ENCODE results near the gene SFMBT2. TPM values are rescaled to one million over a fixed set of nuclear protein-coding genes. Genes with fewer than 3 reads are reported as not detected.
"Not testable (repeated sequence)": the region's sequence is repeated elsewhere in the genome, so short reads cannot be mapped to it uniquely, and the experiment has no call there.

SFMBT2 gene
- total and polyA plus RNA-seq, 2 experiments from 2014 or later: 4.3 to 5.9 TPM

DNA sequence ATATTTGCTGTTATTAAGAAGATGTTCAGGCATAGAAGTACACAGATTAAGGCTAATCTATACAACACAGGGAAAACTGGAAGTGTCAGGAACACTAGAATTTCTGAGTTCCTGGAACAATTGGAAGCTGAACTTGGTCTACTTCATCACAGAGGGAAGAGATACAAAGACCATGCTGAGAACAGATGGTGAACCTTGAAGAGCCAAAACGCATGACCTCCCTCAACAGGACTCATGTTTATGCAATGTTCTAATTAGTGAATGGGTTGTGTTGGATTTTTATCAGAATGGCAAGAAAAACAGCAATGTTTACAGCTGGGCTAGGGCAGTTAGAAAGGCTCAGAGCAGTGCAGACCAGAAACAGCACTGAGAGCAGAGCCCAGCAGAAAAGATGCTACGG, 94.9 kb downstream of the SFMBT2 start:
- no peak for DNase-seq (ENCODE audit: low read depth in 1 of 2, low spot score in 1 of 2)
- H3K4me1 ChIP-seq (ENCODE audit: low read depth): peaks cover 5% of the 10 kb centered on the region
- TF ChIP-seq, protein P1, sequence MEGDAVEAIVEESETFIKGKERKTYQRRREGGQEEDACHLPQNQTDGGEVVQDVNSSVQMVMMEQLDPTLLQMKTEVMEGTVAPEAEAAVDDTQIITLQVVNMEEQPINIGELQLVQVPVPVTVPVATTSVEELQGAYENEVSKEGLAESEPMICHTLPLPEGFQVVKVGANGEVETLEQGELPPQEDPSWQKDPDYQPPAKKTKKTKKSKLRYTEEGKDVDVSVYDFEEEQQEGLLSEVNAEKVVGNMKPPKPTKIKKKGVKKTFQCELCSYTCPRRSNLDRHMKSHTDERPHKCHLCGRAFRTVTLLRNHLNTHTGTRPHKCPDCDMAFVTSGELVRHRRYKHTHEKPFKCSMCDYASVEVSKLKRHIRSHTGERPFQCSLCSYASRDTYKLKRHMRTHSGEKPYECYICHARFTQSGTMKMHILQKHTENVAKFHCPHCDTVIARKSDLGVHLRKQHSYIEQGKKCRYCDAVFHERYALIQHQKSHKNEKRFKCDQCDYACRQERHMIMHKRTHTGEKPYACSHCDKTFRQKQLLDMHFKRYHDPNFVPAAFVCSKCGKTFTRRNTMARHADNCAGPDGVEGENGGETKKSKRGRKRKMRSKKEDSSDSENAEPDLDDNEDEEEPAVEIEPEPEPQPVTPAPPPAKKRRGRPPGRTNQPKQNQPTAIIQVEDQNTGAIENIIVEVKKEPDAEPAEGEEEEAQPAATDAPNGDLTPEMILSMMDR (IDR thresholded peaks at IDR 0.05; ENCODE audit: low read depth, low read length): no peak
- H3K4me3 ChIP-seq: no peak overlapping the region
- no peaks in the 10 kb centered on the region for H3K27me3 ChIP-seq
- H3K9me3 ChIP-seq (ENCODE audit: low read depth): no peaks in the 10 kb centered on the region
- H3K36me3 ChIP-seq: no peaks in the 10 kb centered on the region
- no peak overlapping the region for H3K27ac ChIP-seq

GRCh38 chr10:7314170-7314569, 96.7 kb downstream of the SFMBT2 start:
- Histone ChIP-seq H3K36me3 (no peaks in the 10 kb centered on the region), H3K27ac (no peak overlapping the region), H3K9me3 (ENCODE audit: low read depth) (no peaks in the 10 kb centered on the region), H3K4me1 (ENCODE audit: low read depth) (peaks cover 5% of the 10 kb centered on the region), H3K4me3 (no peak overlapping the region), H3K27me3 (no peaks in the 10 kb centered on the region)
- no peak for DNase-seq (ENCODE audit: low read depth in 1 of 2, low spot score in 1 of 2)
- TF ChIP-seq, protein P1 (IDR thresholded peaks at IDR 0.05; ENCODE audit: low read depth, low read length): no peak

DNA sequence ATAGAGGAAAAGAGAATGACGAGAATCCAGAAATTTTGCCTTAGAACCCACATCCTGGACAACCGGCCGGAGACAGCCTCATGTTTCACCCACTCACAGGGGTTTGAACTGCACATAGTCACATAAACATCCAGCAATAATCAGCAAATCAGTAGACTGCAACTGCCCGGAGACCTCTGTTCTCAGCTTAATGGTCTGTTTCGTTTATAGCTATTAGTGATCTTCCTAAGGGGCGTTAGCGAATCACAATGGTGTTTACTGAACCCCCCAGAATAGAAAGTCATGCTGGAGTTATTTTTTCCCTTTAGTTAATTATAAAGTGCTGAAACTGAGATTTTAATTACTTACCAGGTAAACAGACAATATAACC, 98.4 kb downstream of the SFMBT2 start:
- peaks cover 5% of the 10 kb centered on the region for H3K4me1 ChIP-seq (ENCODE audit: low read depth)
- no peaks in the 10 kb centered on the region for H3K27me3 ChIP-seq
- H3K36me3 ChIP-seq: no peaks in the 10 kb centered on the region
- H3K4me3 ChIP-seq: no peak overlapping the region
- TF ChIP-seq, protein P1 (IDR thresholded peaks at IDR 0.05; ENCODE audit: low read depth, low read length): no peak
- no peak for DNase-seq (ENCODE audit: low read depth in 1 of 2, low spot score in 1 of 2)
- H3K27ac ChIP-seq: no peak overlapping the region
- H3K9me3 ChIP-seq (ENCODE audit: low read depth): no peaks in the 10 kb centered on the region

- not testable (repeated sequence) for H3K4me1 ChIP-seq (ENCODE audit: low read depth); H3K4me3 ChIP-seq; H3K27ac ChIP-seq; DNase-seq (ENCODE audit: low read depth in 1 of 2, low spot score in 1 of 2); H3K36me3 ChIP-seq; H3K9me3 ChIP-seq (ENCODE audit: low read depth); H3K27me3 ChIP-seq
These were observed 98.9 kb downstream of the SFMBT2 start for GRCh38 chr10:7311850-7312487.

DNA sequence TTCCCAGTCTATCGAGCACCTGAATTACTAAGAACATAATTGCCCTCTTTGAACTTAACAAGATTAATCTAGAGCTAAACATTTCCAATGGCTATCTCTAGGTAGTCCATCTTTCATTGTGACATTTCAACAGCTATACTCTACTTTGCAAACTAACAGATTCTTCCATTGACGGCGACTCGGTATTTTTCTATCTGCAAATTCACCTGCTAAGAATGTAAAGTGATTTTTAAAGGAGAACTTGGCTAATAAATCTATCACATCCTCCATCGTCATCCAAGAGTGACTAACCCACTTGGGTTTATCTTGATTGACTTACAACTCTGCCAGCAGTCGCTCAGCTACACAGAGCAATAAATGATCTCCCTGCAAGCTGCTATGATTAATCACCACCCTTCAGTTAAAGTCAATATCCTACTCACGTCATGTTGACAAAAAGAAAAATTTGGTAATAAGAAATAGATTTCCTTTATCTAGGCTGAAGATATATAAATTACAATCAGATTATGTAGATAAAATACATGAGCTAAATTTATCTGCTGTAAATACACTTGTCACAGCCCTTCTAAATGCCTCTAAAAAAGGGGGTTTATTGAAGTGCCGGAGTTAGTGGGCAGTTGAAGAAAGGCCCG, 99.5 kb downstream of the SFMBT2 start:
- Histone ChIP-seq H3K27me3 (no peaks in the 10 kb centered on the region), H3K4me1 (ENCODE audit: low read depth) (peaks cover 5% of the 10 kb centered on the region), H3K4me3 (no peak overlapping the region), H3K36me3 (no peaks in the 10 kb centered on the region), H3K27ac (no peak overlapping the region), H3K9me3 (ENCODE audit: low read depth) (no peaks in the 10 kb centered on the region)
- DNase-seq (ENCODE audit: low read depth in 1 of 2, low spot score in 1 of 2): no peak
- TF ChIP-seq, protein P1 (IDR thresholded peaks at IDR 0.05; ENCODE audit: low read depth, low read length): no peak

GRCh38 chr10:7310076-7310475, 100.8 kb downstream of the SFMBT2 start:
- no peaks in the 10 kb centered on the region for H3K27me3 ChIP-seq
- H3K9me3 ChIP-seq (ENCODE audit: low read depth): no peaks in the 10 kb centered on the region
- H3K4me1 ChIP-seq (ENCODE audit: low read depth): peaks cover 5% of the 10 kb centered on the region
- H3K4me3 ChIP-seq: no peak overlapping the region
- H3K27ac ChIP-seq: no peak overlapping the region
- TF ChIP-seq, protein P1 (IDR thresholded peaks at IDR 0.05; ENCODE audit: low read depth, low read length): no peak
- H3K36me3 ChIP-seq: no peaks in the 10 kb centered on the region
- no peak for DNase-seq (ENCODE audit: low read depth in 1 of 2, low spot score in 1 of 2)
